GM11168 (cell line): ENCODE results near the gene PARP14.

ENCODE experiments used
- in situ Hi-C: fragments of 300-500 bp; cut with MboI; formaldehyde crosslinking; loops from one replicate; pipeline ENCODE4 v1.12.0; 2022; ENCODE audit warnings: low sequenced_read_pairs; ENCODE audit not compliant: unreplicated experiment

Gene PARP14

GRCh38 chr3:122758877-122759560 is 78.4 kb downstream of the PARP14 start:
- in situ Hi-C loops, result no loop called here

DNA sequence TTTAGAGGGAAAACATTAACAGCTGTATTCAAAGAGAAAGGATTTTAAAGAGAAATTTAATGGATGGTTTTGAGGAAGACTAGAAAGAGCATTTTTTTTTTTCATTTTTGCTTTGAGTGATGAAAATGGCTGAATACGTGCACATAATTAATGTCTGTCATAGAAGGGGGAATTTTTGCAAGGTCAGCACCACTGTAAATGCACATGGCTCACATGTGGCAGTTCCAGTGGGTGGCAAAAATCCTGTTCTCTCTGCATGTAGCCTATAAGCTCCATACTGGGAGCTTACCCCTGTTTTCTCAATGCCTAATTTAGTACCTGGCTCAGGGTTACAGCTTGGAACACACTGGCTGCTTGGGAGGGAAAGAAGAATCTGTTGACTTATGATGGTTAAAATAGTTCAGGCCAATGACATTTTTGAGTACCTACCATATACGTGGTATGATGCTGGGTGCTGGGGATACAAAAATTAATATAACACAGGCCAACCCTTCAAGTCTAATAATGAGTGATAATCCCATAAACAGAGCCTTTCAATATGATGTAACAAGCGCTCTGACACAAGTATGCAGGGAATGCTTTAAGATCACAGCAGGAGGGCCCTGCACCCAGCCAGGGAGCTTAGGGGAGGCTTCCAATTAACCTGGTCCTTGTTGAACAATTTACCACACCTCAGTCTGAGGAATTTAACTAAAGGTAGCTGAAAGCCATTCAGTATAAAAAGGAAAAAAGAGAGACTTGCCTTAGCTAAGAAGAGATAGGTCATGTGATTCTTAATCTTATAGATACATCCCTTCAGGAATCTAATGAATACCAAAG is 80.0 kb downstream of the PARP14 start:
- in situ Hi-C loops, result no loop called here

DNA sequence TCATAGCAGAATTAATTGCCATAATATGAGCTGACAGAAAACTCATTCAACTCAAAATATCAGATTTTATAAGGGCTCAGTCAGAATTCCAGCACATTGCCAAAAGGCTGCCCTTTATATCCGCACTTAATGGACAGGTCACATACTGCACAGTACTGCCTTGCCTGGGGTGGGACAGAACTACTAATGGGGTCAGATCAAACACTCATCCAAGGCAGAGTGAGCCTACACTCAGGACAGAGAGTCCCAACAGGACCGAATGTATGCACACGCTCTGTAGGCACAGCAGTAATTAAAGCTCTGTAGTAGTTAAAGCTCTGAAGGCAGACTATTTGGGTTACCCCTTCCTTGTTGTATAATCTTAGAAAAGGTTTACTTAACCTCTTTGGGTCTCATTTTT is 85.8 kb downstream of the PARP14 start:
- in situ Hi-C loops, result no loop called here

- in situ Hi-C loops, result no loop called here
These were observed 87.1 kb downstream of the PARP14 start for GRCh38 chr3:122767540-122768372.

GRCh38 chr3:122770521-122771202 is 90.0 kb downstream of the PARP14 start:
- in situ Hi-C loops, result no loop called here

GRCh38 chr3:122772827-122773226 is 92.2 kb downstream of the PARP14 start:
- in situ Hi-C loops, result no loop called here

DNA sequence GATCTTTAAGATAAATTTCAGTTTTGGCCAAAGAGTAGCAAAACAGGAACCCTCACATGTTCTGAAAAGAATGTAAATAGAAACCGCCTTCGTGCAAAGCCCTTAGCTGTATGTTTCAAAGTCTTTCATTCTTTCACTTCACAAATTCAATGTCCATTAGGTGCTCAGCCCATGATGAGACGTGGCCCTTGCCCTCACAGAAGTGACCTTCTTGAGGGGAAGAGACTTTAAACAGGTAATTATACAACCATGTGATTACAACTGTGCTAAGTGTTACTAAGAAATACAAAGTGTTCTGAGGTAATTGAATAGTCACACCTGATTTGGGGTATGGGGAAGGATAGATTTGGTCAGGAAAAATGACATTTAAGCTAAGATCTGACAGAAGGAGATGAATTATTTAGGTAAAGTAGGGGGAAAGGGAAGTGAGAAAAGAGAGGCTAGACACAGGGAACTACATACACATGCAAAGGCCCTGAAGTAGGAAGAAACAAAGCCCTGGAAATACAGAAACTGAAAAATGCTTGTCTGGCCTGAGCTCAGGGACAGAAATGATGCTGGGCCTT is 93.4 kb downstream of the PARP14 start:
- in situ Hi-C loops, result no loop called here

DNA sequence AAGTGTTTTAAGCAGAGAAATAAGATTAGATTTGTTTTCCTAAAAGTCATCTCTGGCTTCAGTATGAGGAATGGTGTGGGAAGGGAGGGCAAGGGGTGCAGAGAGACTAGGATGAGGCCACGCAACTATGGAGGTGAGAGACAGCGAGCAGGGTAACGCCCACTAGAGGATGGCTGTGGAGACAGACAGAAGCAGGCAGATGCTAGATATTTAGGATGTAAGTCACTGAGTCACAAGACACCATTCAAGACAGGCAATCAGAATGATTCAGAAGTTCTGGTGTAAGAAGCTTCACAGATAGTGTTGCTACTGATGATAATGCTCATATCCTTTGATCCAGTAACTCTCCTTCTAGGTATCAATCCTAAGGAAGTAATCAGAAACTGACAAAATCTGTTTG is 93.9 kb downstream of the PARP14 start:
- in situ Hi-C loops, result no loop called here

DNA sequence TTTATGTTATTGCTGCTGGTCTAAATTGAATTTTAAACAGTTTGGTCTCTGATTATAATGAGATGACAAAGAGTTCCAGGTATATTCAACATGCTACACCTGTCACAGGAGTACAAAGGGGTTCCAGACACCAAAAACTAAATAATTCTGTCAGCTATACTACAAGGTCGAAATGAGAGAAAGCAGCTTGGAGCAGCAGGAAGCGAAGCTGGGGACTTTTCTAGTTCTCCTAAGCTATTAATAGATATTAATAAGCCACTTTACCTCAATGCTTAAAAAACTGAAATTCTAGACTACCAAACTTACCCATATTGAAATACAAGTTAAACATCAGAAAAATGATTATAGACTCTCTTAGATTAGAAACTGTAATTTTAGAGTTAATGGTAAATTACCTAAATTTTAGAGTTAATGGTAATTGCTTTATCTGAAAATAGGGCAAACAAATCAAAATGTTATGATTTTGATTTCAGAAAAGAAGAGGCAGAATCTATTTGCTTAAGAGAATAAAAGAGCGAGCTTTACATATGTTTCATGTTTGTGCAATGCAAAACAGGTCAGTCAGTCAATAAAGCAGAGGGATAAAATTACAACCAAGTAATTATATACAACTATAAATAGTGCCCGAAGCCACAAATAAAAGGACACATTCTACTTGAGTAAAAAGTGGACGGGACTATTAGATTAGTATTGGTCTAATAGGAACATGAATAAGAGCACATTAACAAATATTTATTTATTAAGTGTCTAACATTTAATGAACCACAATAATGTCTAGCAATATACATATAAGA is 96.2 kb downstream of the PARP14 start:
- in situ Hi-C loops, result no loop called here

DNA sequence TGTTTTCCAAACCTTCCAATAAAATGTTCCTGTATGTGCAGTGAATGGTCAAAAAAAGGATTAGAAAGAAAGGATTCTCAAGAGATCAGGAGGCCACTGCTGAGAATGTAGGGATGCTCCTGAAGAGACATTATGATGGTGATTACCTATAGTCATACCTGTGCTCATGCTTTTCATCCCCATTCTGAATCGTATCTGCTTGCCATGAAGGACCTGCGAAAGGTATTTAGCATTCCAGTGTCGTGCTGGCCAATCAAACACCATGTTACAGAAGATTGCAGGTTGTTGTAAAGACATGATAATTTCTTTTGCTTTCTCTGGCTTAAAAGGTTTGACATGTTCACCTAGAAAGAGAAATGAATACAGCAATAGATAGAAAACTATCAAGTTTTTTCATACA is 96.9 kb downstream of the PARP14 start:
- in situ Hi-C loops, result no loop called here
